Stimulated activated CD8-positive, alpha-beta memory T cell treated with anti-CD3 and anti-CD28 coated beads, Interleukin-4, amount 100 ng/mL, for 1 hour (primary cell): ENCODE data around the gene COLEC12.

ENCODE experiments used
- DNase-seq, 2 donors: peaks; one replicate each; pipeline ENCODE4 v3.0.0-alpha.2; 2020; ENCODE audit warnings: low read depth in 2 of 2, low spot score in 1 of 2

The COLEC12 gene

GRCh38 chr18:446941-447560 lies 53.5 kb downstream of the COLEC12 start:
- no peak for DNase-seq

GRCh38 chr18:445055-445454 lies 55.4 kb downstream of the COLEC12 start:
- DNase-seq, result no peak

- DNase-seq, result no peak
These were observed 61.9 kb downstream of the COLEC12 start for GRCh38 chr18:438571-438970.

GRCh38 chr18:435940-436339 lies 64.6 kb downstream of the COLEC12 start:
- DNase-seq, result no peak

- DNase-seq, result no peak
These were observed 66.1 kb downstream of the COLEC12 start for GRCh38 chr18:434410-434809.

- no peak for DNase-seq
These were observed 66.5 kb downstream of the COLEC12 start for GRCh38 chr18:433960-434359.

- DNase-seq, result no peak
These were observed 67.2 kb downstream of the COLEC12 start for GRCh38 chr18:433298-433697.

GRCh38 chr18:432791-433190 lies 67.7 kb downstream of the COLEC12 start:
- DNase-seq, result no peak

GRCh38 chr18:429030-429429 lies 71.5 kb downstream of the COLEC12 start:
- DNase-seq, result no peak

- DNase-seq, result no peak
These were observed 73.5 kb downstream of the COLEC12 start for GRCh38 chr18:427005-427404.

- no peak for DNase-seq
These were observed 75.3 kb downstream of the COLEC12 start for GRCh38 chr18:425106-425745.

- DNase-seq, result no peak
These were observed 75.8 kb downstream of the COLEC12 start for GRCh38 chr18:424668-425067.

GRCh38 chr18:424071-424661 lies 76.3 kb downstream of the COLEC12 start:
- DNase-seq, result no peak

GRCh38 chr18:422966-423365 lies 77.5 kb downstream of the COLEC12 start:
- no peak for DNase-seq

GRCh38 chr18:421247-422155 lies 79.0 kb downstream of the COLEC12 start:
- no peak for DNase-seq

GRCh38 chr18:420661-421246 lies 79.7 kb downstream of the COLEC12 start:
- DNase-seq, result no peak

GRCh38 chr18:419541-420175 lies 80.8 kb downstream of the COLEC12 start:
- DNase-seq, result no peak

GRCh38 chr18:417495-417894 lies 83.0 kb downstream of the COLEC12 start:
- DNase-seq, result no peak

- no peak for DNase-seq
These were observed 83.6 kb downstream of the COLEC12 start for GRCh38 chr18:416930-417329.

- DNase-seq, result no peak
These were observed 84.6 kb downstream of the COLEC12 start for GRCh38 chr18:415617-416612.
